WTC11 (cell line): ENCODE results near the gene EEFSEC.

Source experiments
- TCF7 ChIP-seq: sonication (generic); formaldehyde crosslinking; IDR thresholded peaks from 2 replicates; pipeline ENCODE4 v1.8.0; 2022; ENCODE audit warnings: mild to moderate bottlenecking, low read depth, missing genetic modification reagents, moderate library complexity
- ZNF416 ChIP-seq: fragments of 250-450 bp; sonication (Bioruptor Pico); IDR thresholded peaks from 2 replicates; pipeline ENCODE4 v1.9.0; 2021; ENCODE audit warnings: mild to moderate bottlenecking, inconsistent platforms
- TF ChIP-seq, protein P1 (sequence below): sonication (generic); formaldehyde crosslinking; IDR thresholded peaks from 2 replicates; pipeline ENCODE4 v1.8.0; 2022; ENCODE audit warnings: missing genetic modification reagents
- TF ChIP-seq, protein P2 (sequence below): fragments of 200-600 bp; IDR thresholded peaks from 2 replicates; pipeline ENCODE4 v1.8.0; 2022; ENCODE audit warnings: antibody characterized with exemption
- TF ChIP-seq, protein P3 (sequence below): sonication (generic); formaldehyde crosslinking; IDR thresholded peaks from 2 replicates; pipeline ENCODE4 v1.8.1; 2023; ENCODE audit warnings: mild to moderate bottlenecking, missing genetic modification reagents, moderate library complexity

DNA sequence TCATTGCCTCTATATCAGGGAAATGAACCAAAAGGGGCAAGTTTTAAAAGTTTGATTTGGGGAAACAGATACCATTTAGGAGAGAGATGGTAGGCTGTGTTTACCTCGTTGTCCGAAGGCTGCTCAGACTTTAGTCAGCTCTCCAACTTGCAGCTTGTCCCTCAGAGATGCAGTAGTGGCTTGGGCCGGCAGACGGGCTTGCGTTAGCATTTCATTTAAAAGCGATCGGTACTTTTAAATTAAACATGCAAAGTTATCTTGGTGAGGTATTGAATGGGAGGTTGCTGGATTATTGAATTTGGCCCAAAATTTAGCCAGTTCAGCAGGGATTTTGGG lies 26.2 kb downstream of the EEFSEC start:
- TF ChIP-seq ZNF416 (no peak), TCF7 (CRISPR knock-in tag) (no peak)
- TF ChIP-seq, protein P1, sequence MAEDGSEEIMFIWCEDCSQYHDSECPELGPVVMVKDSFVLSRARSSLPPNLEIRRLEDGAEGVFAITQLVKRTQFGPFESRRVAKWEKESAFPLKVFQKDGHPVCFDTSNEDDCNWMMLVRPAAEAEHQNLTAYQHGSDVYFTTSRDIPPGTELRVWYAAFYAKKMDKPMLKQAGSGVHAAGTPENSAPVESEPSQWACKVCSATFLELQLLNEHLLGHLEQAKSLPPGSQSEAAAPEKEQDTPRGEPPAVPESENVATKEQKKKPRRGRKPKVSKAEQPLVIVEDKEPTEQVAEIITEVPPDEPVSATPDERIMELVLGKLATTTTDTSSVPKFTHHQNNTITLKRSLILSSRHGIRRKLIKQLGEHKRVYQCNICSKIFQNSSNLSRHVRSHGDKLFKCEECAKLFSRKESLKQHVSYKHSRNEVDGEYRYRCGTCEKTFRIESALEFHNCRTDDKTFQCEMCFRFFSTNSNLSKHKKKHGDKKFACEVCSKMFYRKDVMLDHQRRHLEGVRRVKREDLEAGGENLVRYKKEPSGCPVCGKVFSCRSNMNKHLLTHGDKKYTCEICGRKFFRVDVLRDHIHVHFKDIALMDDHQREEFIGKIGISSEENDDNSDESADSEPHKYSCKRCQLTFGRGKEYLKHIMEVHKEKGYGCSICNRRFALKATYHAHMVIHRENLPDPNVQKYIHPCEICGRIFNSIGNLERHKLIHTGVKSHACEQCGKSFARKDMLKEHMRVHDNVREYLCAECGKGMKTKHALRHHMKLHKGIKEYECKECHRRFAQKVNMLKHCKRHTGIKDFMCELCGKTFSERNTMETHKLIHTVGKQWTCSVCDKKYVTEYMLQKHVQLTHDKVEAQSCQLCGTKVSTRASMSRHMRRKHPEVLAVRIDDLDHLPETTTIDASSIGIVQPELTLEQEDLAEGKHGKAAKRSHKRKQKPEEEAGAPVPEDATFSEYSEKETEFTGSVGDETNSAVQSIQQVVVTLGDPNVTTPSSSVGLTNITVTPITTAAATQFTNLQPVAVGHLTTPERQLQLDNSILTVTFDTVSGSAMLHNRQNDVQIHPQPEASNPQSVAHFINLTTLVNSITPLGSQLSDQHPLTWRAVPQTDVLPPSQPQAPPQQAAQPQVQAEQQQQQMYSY: no peak
- TF ChIP-seq, protein P2, sequence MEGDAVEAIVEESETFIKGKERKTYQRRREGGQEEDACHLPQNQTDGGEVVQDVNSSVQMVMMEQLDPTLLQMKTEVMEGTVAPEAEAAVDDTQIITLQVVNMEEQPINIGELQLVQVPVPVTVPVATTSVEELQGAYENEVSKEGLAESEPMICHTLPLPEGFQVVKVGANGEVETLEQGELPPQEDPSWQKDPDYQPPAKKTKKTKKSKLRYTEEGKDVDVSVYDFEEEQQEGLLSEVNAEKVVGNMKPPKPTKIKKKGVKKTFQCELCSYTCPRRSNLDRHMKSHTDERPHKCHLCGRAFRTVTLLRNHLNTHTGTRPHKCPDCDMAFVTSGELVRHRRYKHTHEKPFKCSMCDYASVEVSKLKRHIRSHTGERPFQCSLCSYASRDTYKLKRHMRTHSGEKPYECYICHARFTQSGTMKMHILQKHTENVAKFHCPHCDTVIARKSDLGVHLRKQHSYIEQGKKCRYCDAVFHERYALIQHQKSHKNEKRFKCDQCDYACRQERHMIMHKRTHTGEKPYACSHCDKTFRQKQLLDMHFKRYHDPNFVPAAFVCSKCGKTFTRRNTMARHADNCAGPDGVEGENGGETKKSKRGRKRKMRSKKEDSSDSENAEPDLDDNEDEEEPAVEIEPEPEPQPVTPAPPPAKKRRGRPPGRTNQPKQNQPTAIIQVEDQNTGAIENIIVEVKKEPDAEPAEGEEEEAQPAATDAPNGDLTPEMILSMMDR: no peak
- TF ChIP-seq, protein P3, sequence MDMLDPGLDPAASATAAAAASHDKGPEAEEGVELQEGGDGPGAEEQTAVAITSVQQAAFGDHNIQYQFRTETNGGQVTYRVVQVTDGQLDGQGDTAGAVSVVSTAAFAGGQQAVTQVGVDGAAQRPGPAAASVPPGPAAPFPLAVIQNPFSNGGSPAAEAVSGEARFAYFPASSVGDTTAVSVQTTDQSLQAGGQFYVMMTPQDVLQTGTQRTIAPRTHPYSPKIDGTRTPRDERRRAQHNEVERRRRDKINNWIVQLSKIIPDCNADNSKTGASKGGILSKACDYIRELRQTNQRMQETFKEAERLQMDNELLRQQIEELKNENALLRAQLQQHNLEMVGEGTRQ (CRISPR knock-in tag): no peak
